Left lung (tissue), 10 donors: Measurements from ENCODE around the gene RAB12. TPM values are rescaled to one million over a fixed set of nuclear protein-coding genes. Genes with fewer than 3 reads are reported as not detected.
A peak's percentile ranks its signal among the peaks of the same experiment; 100 is the strongest.

Experiments
- ATAC-seq: fragments of 200-7000 bp; cut with Tn5 transposase; one replicate; pipeline ENCODE4 v1.9.1; 2020; ENCODE audit warnings: moderate library complexity
- DNase-seq, 4 donors: peaks; one replicate each; pipeline ENCODE4 v3.0.0-alpha.2; 2013 to 2020
- H3K27ac ChIP-seq, 2 donors: fragments of 200-600 bp; sonication (generic) in 1 of 2; one replicate each; pipeline versions ENCODE4 v1.5.0 to v1.8.0; 2020 to 2021
- H3K27me3 ChIP-seq, 2 donors: fragments of 200-600 bp; sonication (generic) in 1 of 2; one replicate each; pipeline versions ENCODE4 v1.5.0 to v1.8.0; 2020 to 2021
- H3K36me3 ChIP-seq, 2 donors: fragments of 200-600 bp; sonication (generic) in 1 of 2; one replicate each; pipeline versions ENCODE4 v1.5.0 to v1.8.0; 2020 to 2021
- H3K4me1 ChIP-seq, 2 donors: fragments of 200-600 bp; one replicate each; pipeline ENCODE4 v1.8.0; 2021
- H3K4me3 ChIP-seq, 2 donors: fragments of 200-600 bp; sonication (generic) in 1 of 2; one replicate each; pipeline versions ENCODE4 v1.5.0 to v1.8.0; 2020 to 2021; ENCODE audit warnings: mild to moderate bottlenecking in 1 of 2
- H3K9me3 ChIP-seq, 2 donors: fragments of 200-600 bp; sonication (generic) in 1 of 2; one replicate each; pipeline versions ENCODE4 v1.5.0 to v1.8.0; 2020 to 2021
- intact Hi-C, 2 donors: fragments of 100-400 bp; cut with DNase I; formaldehyde crosslinking; loops; one replicate each; pipeline versions ENCODE4 v1.11.2 to v1.14.2; 2022
- polyA plus RNA-seq, 6 donors: library from polyadenylated mRNA; unstranded; fragments of 120-200 nt; gene quantifications; one replicate each; pipeline ENCODE4 v1.2.1, GENCODE V29; 2013; ENCODE audit not compliant: insufficient read length in 6 of 6
- total RNA-seq, 2 donors: library from RNA; stranded (reverse); fragmentation: NEBNext Ultra II Directional; extraction: Animal tissue kit (Norgen Biotek cat#: 25700); gene quantifications; one replicate each; pipeline ENCODE4 v1.2.1, GENCODE V29; 2021
- TF ChIP-seq, protein P1 (sequence below), 2 donors: fragments of 200-600 bp; sonication (generic) in 1 of 2; IDR thresholded peaks; one replicate each; pipeline versions ENCODE4 v1.5.0 to v1.8.0; 2021; ENCODE audit warnings: antibody characterized with exemption in 2 of 2
- donor health status: DM: no; HTN: yes; CAD: no.
- donor health status: DM: no; HTN: no; CAD: no.

Gene RAB12
- total and polyA plus RNA-seq, 8 donors: 41.4 to 60.0 (median 51.3) TPM

DNA sequence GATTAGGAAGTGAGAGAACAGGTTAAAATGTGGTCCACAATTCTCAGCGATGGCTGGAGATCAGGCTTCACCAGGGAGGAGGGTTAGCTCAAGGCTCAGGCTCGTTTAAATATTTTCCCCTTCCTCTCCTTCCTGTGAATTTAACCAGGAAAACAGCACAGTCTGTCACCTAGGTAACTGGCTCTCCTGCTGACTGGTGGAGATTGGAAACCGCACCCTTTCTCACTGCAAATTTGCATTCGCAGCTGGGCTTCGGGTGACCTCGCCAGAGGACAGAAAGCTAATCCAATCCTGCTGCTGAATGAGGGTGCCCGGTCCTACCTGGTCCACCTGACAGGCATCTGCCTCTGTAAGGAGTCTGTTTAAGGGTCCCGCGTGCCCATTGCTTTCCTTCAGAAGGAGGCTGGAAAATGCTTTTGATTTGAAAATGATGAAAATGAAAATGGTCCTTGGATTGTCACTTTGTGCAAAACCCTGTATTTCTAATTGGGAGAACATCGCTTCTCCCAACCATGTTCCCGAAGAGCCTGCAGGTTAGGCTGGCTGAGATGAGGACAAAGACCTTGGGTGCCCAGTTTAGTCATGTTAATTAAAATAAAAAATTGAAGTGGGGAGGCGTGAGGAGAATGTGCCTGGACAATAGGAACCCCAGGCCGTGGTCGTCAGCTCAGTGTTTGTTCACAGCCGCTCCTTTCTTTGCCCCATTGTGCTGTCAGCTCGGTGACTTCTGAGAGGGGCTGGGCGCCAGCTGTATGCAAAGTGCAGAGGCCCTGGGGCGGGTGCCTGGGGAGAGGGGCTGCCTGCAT, 52.7 kb downstream of the RAB12 start:
- H3K27ac ChIP-seq: no peak overlapping the region
- intact Hi-C loops: no loop called here
- ATAC-seq (peak; percentile 78), DNase-seq (peak in 1 of 4 donors; percentile 48)
- H3K36me3 ChIP-seq: no peaks in the 10 kb centered on the region
- peaks cover 0 to 6% of the 10 kb centered on the region in 2 donors for H3K27me3 ChIP-seq
- H3K9me3 ChIP-seq: no peaks in the 10 kb centered on the region
- no peaks in the 10 kb centered on the region for H3K4me1 ChIP-seq
- H3K4me3 ChIP-seq: no peak overlapping the region
- TF ChIP-seq, protein P1, sequence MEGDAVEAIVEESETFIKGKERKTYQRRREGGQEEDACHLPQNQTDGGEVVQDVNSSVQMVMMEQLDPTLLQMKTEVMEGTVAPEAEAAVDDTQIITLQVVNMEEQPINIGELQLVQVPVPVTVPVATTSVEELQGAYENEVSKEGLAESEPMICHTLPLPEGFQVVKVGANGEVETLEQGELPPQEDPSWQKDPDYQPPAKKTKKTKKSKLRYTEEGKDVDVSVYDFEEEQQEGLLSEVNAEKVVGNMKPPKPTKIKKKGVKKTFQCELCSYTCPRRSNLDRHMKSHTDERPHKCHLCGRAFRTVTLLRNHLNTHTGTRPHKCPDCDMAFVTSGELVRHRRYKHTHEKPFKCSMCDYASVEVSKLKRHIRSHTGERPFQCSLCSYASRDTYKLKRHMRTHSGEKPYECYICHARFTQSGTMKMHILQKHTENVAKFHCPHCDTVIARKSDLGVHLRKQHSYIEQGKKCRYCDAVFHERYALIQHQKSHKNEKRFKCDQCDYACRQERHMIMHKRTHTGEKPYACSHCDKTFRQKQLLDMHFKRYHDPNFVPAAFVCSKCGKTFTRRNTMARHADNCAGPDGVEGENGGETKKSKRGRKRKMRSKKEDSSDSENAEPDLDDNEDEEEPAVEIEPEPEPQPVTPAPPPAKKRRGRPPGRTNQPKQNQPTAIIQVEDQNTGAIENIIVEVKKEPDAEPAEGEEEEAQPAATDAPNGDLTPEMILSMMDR (IDR thresholded peaks at IDR 0.05): no peak

- H3K9me3 ChIP-seq: no peaks in the 10 kb centered on the region
- intact Hi-C loops: no loop called here
- H3K36me3 ChIP-seq: no peaks in the 10 kb centered on the region
- no peak for ATAC-seq
- DNase-seq: no peak
- H3K27me3 ChIP-seq: peaks cover 0 to 6% of the 10 kb centered on the region in 2 donors
- TF ChIP-seq, protein P1 (IDR thresholded peaks at IDR 0.05): no peak
- H3K27ac ChIP-seq: no peak overlapping the region
- no peaks in the 10 kb centered on the region for H3K4me1 ChIP-seq
- no peak overlapping the region for H3K4me3 ChIP-seq
These were observed 53.5 kb downstream of the RAB12 start for GRCh38 chr18:8662560-8663255.

- no peak overlapping the region for H3K4me3 ChIP-seq
- H3K36me3 ChIP-seq: no peaks in the 10 kb centered on the region
- intact Hi-C loops: no loop called here
- H3K27me3 ChIP-seq: no peaks in the 10 kb centered on the region
- no peaks in the 10 kb centered on the region for H3K9me3 ChIP-seq
- DNase-seq (no peak), ATAC-seq (no peak)
- H3K4me1 ChIP-seq: no peaks in the 10 kb centered on the region
- H3K27ac ChIP-seq: no peak overlapping the region
- TF ChIP-seq, protein P1 (IDR thresholded peaks at IDR 0.05): no peak
These were observed 58.6 kb downstream of the RAB12 start for GRCh38 chr18:8667846-8668245.

DNA sequence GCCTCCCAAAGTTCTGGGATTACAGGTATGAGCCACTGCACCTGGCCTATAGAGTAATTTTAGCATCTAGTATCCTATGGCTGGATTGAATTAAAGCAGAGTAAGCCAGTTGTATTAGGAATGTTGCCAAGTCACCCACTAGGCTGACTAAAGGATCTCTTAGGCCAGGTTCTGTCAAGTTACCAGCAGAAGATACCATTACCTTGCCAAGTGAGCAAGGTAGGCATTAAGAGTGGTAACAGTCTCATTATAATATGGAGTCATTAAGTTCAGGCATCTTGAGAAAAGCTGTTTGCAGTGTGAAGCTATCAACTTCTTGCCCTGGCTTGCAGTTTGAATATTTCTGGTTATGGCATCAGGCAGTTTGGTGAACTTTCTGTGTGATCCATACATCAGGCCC, 59.1 kb downstream of the RAB12 start:
- no peak overlapping the region for H3K4me3 ChIP-seq
- no peaks in the 10 kb centered on the region for H3K27me3 ChIP-seq
- intact Hi-C loops: no loop called here
- no peaks in the 10 kb centered on the region for H3K9me3 ChIP-seq
- no peak for DNase-seq
- TF ChIP-seq, protein P1 (IDR thresholded peaks at IDR 0.05): no peak
- H3K27ac ChIP-seq: no peak overlapping the region
- no peak for ATAC-seq
- H3K4me1 ChIP-seq: no peaks in the 10 kb centered on the region
- H3K36me3 ChIP-seq: no peaks in the 10 kb centered on the region

DNA sequence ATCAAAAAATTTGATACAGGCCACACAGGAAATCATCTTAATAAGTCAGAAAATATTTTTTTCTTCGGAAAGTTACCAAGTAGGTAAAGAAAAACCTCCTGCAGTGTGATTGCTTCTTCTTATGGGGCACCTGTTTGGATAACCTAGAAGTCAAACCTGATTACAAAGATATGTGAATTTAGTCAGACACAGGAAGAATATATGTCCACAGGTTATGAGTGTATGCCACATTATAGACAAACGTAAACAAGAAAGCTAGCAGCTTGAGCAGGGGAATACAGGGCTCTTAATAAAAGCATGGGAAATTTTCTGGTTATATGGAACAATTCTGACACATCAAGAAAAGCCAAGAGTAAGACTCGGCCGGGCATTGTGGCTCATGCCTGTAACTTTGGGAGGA, 60.3 kb downstream of the RAB12 start:
- Histone ChIP-seq H3K27me3 (no peaks in the 10 kb centered on the region), H3K4me1 (no peaks in the 10 kb centered on the region), H3K27ac (no peak overlapping the region), H3K36me3 (no peaks in the 10 kb centered on the region), H3K9me3 (no peaks in the 10 kb centered on the region), H3K4me3 (no peak overlapping the region)
- DNase-seq (no peak), ATAC-seq (no peak)
- intact Hi-C loops: no loop called here
- TF ChIP-seq, protein P1 (IDR thresholded peaks at IDR 0.05): no peak
